ENCODE measurements around the gene RPL18A. TPM values are rescaled to one million over a fixed set of nuclear protein-coding genes. Genes with fewer than 3 reads are reported as not detected.

Gene RPL18A
- total and polyA plus RNA-seq, 2 of the 4 experiments (the other 2 are of a cell fraction) = 1,351 to 1,735 TPM

DNA sequence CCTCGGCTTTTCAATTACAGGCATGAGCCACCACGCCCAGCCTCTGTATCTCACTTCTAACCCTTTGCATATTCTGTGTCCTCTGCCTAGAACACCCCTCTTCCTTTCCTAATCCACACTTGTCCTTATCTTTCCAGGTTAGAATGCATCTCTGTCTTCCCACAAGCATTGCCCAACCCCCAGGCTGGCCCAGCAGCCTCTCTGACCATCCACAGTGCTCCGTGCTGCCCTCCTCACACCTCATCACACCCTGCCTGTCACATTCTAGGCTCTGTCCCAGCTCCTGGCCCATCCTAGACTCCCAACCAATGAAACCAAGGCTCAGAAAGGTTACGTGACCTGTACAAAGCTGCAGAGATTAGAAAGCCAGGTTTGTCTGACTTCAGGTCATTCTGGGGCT is 23.2 kb upstream of the RPL18A start:
- intact Hi-C loops (cut with micrococcal nuclease) (no loop called here), in situ Hi-C loops (cut with MboI; ENCODE audit: low sequenced_read_pairs) (no loop called here), dilution Hi-C loops (cut with HindIII; ENCODE audit: low sequenced_read_pairs, unreplicated experiment) (no loop called here)
- no peak overlapping the region for H2AK9ac ChIP-seq (replicated peaks; ENCODE audit: low read depth, low read length, poor library complexity)
- POLR2A ChIA-PET (ENCODE audit: unreplicated experiment) = no interaction called here
- H3K4ac ChIP-seq (ENCODE audit: low read depth, low read length) = no peak overlapping the region
- H3K9me1 ChIP-seq (ENCODE audit: insufficient read depth, low read length) = no peaks in the 10 kb centered on the region
- CTCF ChIA-PET = no interaction called here
- H3K27ac ChIP-seq (ENCODE audit: insufficient read depth, low read length) = no peak overlapping the region
- H4K91ac ChIP-seq (ENCODE audit: insufficient read depth, low read depth, low read length) = no peak overlapping the region
- TF ChIP-seq POLR2A (IDR thresholded peaks at IDR 0.05; ENCODE audit: low read depth, low read length) (no peak), CHD1 (IDR thresholded peaks at IDR 0.05; ENCODE audit: low read depth, low read length) (no peak), BHLHE40 (IDR thresholded peaks at IDR 0.05; ENCODE audit: low read depth, low read length) (no peak), MXI1 (IDR thresholded peaks at IDR 0.05; ENCODE audit: borderline replicate concordance, low read depth, low read length) (no peak), RFX5 (IDR thresholded peaks at IDR 0.05; ENCODE audit: low read depth, low read length) (no peak), MAFK (IDR thresholded peaks at IDR 0.05; ENCODE audit: low read depth, low read length) (no peak), RAD21 (IDR thresholded peaks at IDR 0.05; ENCODE audit: low read length) (no peak), MAZ (IDR thresholded peaks at IDR 0.05; ENCODE audit: borderline replicate concordance, low read depth, low read length) (no peak), CEBPB (IDR thresholded peaks at IDR 0.05; ENCODE audit: low read depth, low read length) (no peak), RCOR1 (IDR thresholded peaks at IDR 0.05; ENCODE audit: insufficient replicate concordance, low read length) (no peak)
- TF ChIP-seq, protein P1, sequence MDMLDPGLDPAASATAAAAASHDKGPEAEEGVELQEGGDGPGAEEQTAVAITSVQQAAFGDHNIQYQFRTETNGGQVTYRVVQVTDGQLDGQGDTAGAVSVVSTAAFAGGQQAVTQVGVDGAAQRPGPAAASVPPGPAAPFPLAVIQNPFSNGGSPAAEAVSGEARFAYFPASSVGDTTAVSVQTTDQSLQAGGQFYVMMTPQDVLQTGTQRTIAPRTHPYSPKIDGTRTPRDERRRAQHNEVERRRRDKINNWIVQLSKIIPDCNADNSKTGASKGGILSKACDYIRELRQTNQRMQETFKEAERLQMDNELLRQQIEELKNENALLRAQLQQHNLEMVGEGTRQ (IDR thresholded peaks at IDR 0.05; ENCODE audit: low read depth, low read length) = no peak
- TF ChIP-seq, protein P2, sequence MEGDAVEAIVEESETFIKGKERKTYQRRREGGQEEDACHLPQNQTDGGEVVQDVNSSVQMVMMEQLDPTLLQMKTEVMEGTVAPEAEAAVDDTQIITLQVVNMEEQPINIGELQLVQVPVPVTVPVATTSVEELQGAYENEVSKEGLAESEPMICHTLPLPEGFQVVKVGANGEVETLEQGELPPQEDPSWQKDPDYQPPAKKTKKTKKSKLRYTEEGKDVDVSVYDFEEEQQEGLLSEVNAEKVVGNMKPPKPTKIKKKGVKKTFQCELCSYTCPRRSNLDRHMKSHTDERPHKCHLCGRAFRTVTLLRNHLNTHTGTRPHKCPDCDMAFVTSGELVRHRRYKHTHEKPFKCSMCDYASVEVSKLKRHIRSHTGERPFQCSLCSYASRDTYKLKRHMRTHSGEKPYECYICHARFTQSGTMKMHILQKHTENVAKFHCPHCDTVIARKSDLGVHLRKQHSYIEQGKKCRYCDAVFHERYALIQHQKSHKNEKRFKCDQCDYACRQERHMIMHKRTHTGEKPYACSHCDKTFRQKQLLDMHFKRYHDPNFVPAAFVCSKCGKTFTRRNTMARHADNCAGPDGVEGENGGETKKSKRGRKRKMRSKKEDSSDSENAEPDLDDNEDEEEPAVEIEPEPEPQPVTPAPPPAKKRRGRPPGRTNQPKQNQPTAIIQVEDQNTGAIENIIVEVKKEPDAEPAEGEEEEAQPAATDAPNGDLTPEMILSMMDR (conservative IDR thresholded peaks at IDR 0.05; ENCODE audit: low read depth, low read length) = no peak
- TF ChIP-seq, protein P3, sequence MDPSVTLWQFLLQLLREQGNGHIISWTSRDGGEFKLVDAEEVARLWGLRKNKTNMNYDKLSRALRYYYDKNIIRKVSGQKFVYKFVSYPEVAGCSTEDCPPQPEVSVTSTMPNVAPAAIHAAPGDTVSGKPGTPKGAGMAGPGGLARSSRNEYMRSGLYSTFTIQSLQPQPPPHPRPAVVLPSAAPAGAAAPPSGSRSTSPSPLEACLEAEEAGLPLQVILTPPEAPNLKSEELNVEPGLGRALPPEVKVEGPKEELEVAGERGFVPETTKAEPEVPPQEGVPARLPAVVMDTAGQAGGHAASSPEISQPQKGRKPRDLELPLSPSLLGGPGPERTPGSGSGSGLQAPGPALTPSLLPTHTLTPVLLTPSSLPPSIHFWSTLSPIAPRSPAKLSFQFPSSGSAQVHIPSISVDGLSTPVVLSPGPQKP (IDR thresholded peaks at IDR 0.05; ENCODE audit: borderline replicate concordance, low read depth, low read length) = no peak
- 41% methylated on average over 3 of the region's 4 CpGs; no CpG with 5 or more reads in 1 of the 2 experiments for WGBS, 2 experiments (ENCODE audit: extremely low coverage in 2 of 2, insufficient read length in 1 of 2)
- no peak overlapping the region for H2BK15ac ChIP-seq (ENCODE audit: low read depth, low read length)
- H3K56ac ChIP-seq (ENCODE audit: extremely low read depth, insufficient read depth, low read length) = no peak overlapping the region
- H3K36me3 ChIP-seq (ENCODE audit: control insufficient read depth, insufficient read depth, low read length) = no peaks in the 10 kb centered on the region
- no peak overlapping the region for H3K4me2 ChIP-seq (ENCODE audit: low read depth, low read length)
- no TSS peak for BruUV-seq (replicated peaks)
- no peak overlapping the region for H4K5ac ChIP-seq (ENCODE audit: low read depth, low read length)
- H4K8ac ChIP-seq (ENCODE audit: low read depth in 2 of 2, low read length in 2 of 2) = no peak overlapping the region
- no peak overlapping the region for H3K4me3 ChIP-seq (ENCODE audit: insufficient read depth, low read depth, low read length)
- no peak overlapping the region for H2AK5ac ChIP-seq (ENCODE audit: low read depth, low read length)
- peaks cover 40% of the 10 kb centered on the region for H3K27me3 ChIP-seq (ENCODE audit: control insufficient read depth, insufficient read depth, low read length)
- no peaks in the 10 kb centered on the region for H4K20me1 ChIP-seq (ENCODE audit: insufficient read depth, low read length)
- no peaks in the 10 kb centered on the region for H3K9me3 ChIP-seq (ENCODE audit: control insufficient read depth, insufficient read depth, low read length)
- no peak overlapping the region for H2BK120ac ChIP-seq (ENCODE audit: low read depth, low read length)
- no peak overlapping the region for H3K23ac ChIP-seq (ENCODE audit: low read depth, low read length)
- H2BK20ac ChIP-seq (ENCODE audit: low read depth, low read length) = no peak overlapping the region
- no peaks in the 10 kb centered on the region for H3K4me1 ChIP-seq (ENCODE audit: control insufficient read depth, insufficient read depth, low read length)
- no peak overlapping the region for H3K14ac ChIP-seq (replicated peaks; ENCODE audit: low read depth, low read length)
- no peak overlapping the region for H3K9ac ChIP-seq (ENCODE audit: low read depth, low read length)
- DNase-seq = no peak
- no peak overlapping the region for H2BK5ac ChIP-seq (ENCODE audit: low read depth, low read length, poor library complexity, severe bottlenecking)
- ATAC-seq (ENCODE audit: low read depth) = no peak
- no peak overlapping the region for H3K18ac ChIP-seq (ENCODE audit: low read depth, low read length)
- H3K79me1 ChIP-seq (ENCODE audit: low read depth in 1 of 2, low read length in 2 of 2) = no peaks in the 10 kb centered on the region
- no peak overlapping the region for H2AFZ ChIP-seq (replicated peaks; ENCODE audit: low read length, poor library complexity)
